ENCODE measurements around the gene ZNF573. TPM values are rescaled to one million over a fixed set of nuclear protein-coding genes. Genes with fewer than 3 reads are reported as not detected.

ZNF573 gene
- total RNA-seq (2022; extraction: Qiagen RNA extraction; ENCODE audit: low read depth): 1.3 to 3.4 TPM (median 1.9 TPM) in 5 replicates

GRCh38 chr19:37779127-37780005, at the start of gene ZNF573:
TSS of gene ZNF573 (minus strand) at chr19:37779586. CDS start at chr19:37773729, 5,857 bp downstream.

GRCh38 chr19:37719111-37719926, 60.1 kb downstream of the ZNF573 start, which contains the start of gene ZNF607:
TSS of gene ZNF607 (minus strand) at chr19:37719761. CDS start at chr19:37711618, 8,143 bp downstream.

Other genes with a start within 250 kb of the ZNF573 start
- gene ZNF571, start 184.8 kb downstream of the ZNF573 start, total RNA-seq (2022; extraction: Qiagen RNA extraction; ENCODE audit: low read depth): 0.92 to 2.4 TPM (median 1.0 TPM) in 5 replicates
- 0.17 to 0.19 TPM in 2 of 5 replicates, not detected in the others for gene ZNF540, start 184.7 kb downstream of the ZNF573 start, total RNA-seq (2022; extraction: Qiagen RNA extraction; ENCODE audit: low read depth)
- gene ZFP30, start 124.1 kb downstream of the ZNF573 start, total RNA-seq (2022; extraction: Qiagen RNA extraction; ENCODE audit: low read depth): 4.1 to 8.6 TPM (median 7.1 TPM) in 5 replicates
- 3.2 to 5.2 TPM (median 4.8 TPM) in 5 replicates for gene ZNF607, start 59.8 kb downstream of the ZNF573 start, total RNA-seq (2022; extraction: Qiagen RNA extraction; ENCODE audit: low read depth)
- not detected in 5 replicates for gene WDR87, start 127.0 kb upstream of the ZNF573 start, total RNA-seq (2022; extraction: Qiagen RNA extraction; ENCODE audit: low read depth)
- 34.1 to 50.5 TPM (median 42.1 TPM) in 5 replicates for gene SIPA1L3, start 127.6 kb upstream of the ZNF573 start, total RNA-seq (2022; extraction: Qiagen RNA extraction; ENCODE audit: low read depth)